ENCODE measurements around the gene PRKD1.
"Not testable (repeated sequence)": the region's sequence is repeated elsewhere in the genome, so short reads cannot be mapped to it uniquely, and the experiment has no call there.

The PRKD1 gene

GRCh38 chr14:29740491-29740890 is 187.2 kb downstream of the PRKD1 start:
- Histone ChIP-seq H3K27ac (ENCODE audit: poor library complexity, severe bottlenecking) (no peak overlapping the region), H3K36me3 (ENCODE audit: low read depth) (no peaks in the 10 kb centered on the region), H3K4me1 (ENCODE audit: insufficient read depth, poor library complexity, severe bottlenecking) (no peaks in the 10 kb centered on the region), H3K9me3 (ENCODE audit: severe bottlenecking) (no peaks in the 10 kb centered on the region), H3K27me3 (ENCODE audit: insufficient read depth, poor library complexity, severe bottlenecking) (peaks cover 21% of the 10 kb centered on the region), H3K4me3 (ENCODE audit: severe bottlenecking) (no peak overlapping the region)
- no peak for TF ChIP-seq CTCF (IDR thresholded peaks at IDR 0.05; ENCODE audit: poor library complexity, severe bottlenecking)
- ATAC-seq (ENCODE audit: low read depth) (no peak), DNase-seq (ENCODE audit: low spot score) (no peak)

GRCh38 chr14:29738950-29739349 is 188.7 kb downstream of the PRKD1 start:
- no peaks in the 10 kb centered on the region for H3K9me3 ChIP-seq (ENCODE audit: severe bottlenecking)
- H3K4me3 ChIP-seq (ENCODE audit: severe bottlenecking) = no peak overlapping the region
- no peaks in the 10 kb centered on the region for H3K36me3 ChIP-seq (ENCODE audit: low read depth)
- ATAC-seq (ENCODE audit: low read depth) (no peak), DNase-seq (ENCODE audit: low spot score) (no peak)
- no peak overlapping the region for H3K27ac ChIP-seq (ENCODE audit: poor library complexity, severe bottlenecking)
- TF ChIP-seq CTCF (IDR thresholded peaks at IDR 0.05; ENCODE audit: poor library complexity, severe bottlenecking) = no peak
- H3K27me3 ChIP-seq (ENCODE audit: insufficient read depth, poor library complexity, severe bottlenecking) = peaks cover 21% of the 10 kb centered on the region
- H3K4me1 ChIP-seq (ENCODE audit: insufficient read depth, poor library complexity, severe bottlenecking) = no peaks in the 10 kb centered on the region

- Histone ChIP-seq H3K4me3 (ENCODE audit: severe bottlenecking) (no peak overlapping the region), H3K27me3 (ENCODE audit: insufficient read depth, poor library complexity, severe bottlenecking) (peaks cover 19% of the 10 kb centered on the region), H3K4me1 (ENCODE audit: insufficient read depth, poor library complexity, severe bottlenecking) (no peaks in the 10 kb centered on the region), H3K36me3 (ENCODE audit: low read depth) (no peaks in the 10 kb centered on the region), H3K9me3 (ENCODE audit: severe bottlenecking) (no peaks in the 10 kb centered on the region), H3K27ac (ENCODE audit: poor library complexity, severe bottlenecking) (no peak overlapping the region)
- no peak for ATAC-seq (ENCODE audit: low read depth)
- DNase-seq (ENCODE audit: low spot score) = no peak
- no peak for TF ChIP-seq CTCF (IDR thresholded peaks at IDR 0.05; ENCODE audit: poor library complexity, severe bottlenecking)
Observed at GRCh38 chr14:29738056-29738455, 189.6 kb downstream of the PRKD1 start.

GRCh38 chr14:29735459-29735858 is 192.2 kb downstream of the PRKD1 start:
- H3K27ac ChIP-seq (ENCODE audit: poor library complexity, severe bottlenecking) = no peak overlapping the region
- no peaks in the 10 kb centered on the region for H3K36me3 ChIP-seq (ENCODE audit: low read depth)
- TF ChIP-seq CTCF (IDR thresholded peaks at IDR 0.05; ENCODE audit: poor library complexity, severe bottlenecking) = no peak
- H3K27me3 ChIP-seq (ENCODE audit: insufficient read depth, poor library complexity, severe bottlenecking) = peaks cover 6% of the 10 kb centered on the region
- ATAC-seq (ENCODE audit: low read depth) (no peak), DNase-seq (ENCODE audit: low spot score) (no peak)
- H3K4me1 ChIP-seq (ENCODE audit: insufficient read depth, poor library complexity, severe bottlenecking) = no peaks in the 10 kb centered on the region
- H3K9me3 ChIP-seq (ENCODE audit: severe bottlenecking) = no peaks in the 10 kb centered on the region
- H3K4me3 ChIP-seq (ENCODE audit: severe bottlenecking) = no peak overlapping the region

GRCh38 chr14:29734732-29735131 is 192.9 kb downstream of the PRKD1 start:
- DNase-seq (ENCODE audit: low spot score) = no peak
- H3K27ac ChIP-seq (ENCODE audit: poor library complexity, severe bottlenecking) = no peak overlapping the region
- no peak for ATAC-seq (ENCODE audit: low read depth)
- H3K9me3 ChIP-seq (ENCODE audit: severe bottlenecking) = no peaks in the 10 kb centered on the region
- no peak overlapping the region for H3K4me3 ChIP-seq (ENCODE audit: severe bottlenecking)
- TF ChIP-seq CTCF (IDR thresholded peaks at IDR 0.05; ENCODE audit: poor library complexity, severe bottlenecking) = no peak
- no peaks in the 10 kb centered on the region for H3K4me1 ChIP-seq (ENCODE audit: insufficient read depth, poor library complexity, severe bottlenecking)
- no peaks in the 10 kb centered on the region for H3K36me3 ChIP-seq (ENCODE audit: low read depth)
- peaks cover 4% of the 10 kb centered on the region for H3K27me3 ChIP-seq (ENCODE audit: insufficient read depth, poor library complexity, severe bottlenecking)

- not testable (repeated sequence) for H3K4me3 ChIP-seq (ENCODE audit: severe bottlenecking); DNase-seq (ENCODE audit: low spot score); H3K36me3 ChIP-seq (ENCODE audit: low read depth); H3K4me1 ChIP-seq (ENCODE audit: insufficient read depth, poor library complexity, severe bottlenecking); H3K9me3 ChIP-seq (ENCODE audit: severe bottlenecking); ATAC-seq (ENCODE audit: low read depth); H3K27ac ChIP-seq (ENCODE audit: poor library complexity, severe bottlenecking)
- peaks cover 10% of the 10 kb centered on the region for H3K27me3 ChIP-seq (ENCODE audit: insufficient read depth, poor library complexity, severe bottlenecking)
Observed at GRCh38 chr14:29726560-29727331, 200.9 kb downstream of the PRKD1 start.

Data from RWPE2 (cell line).